ENCODE results near the gene MAD1L1.
"Not testable (repeated sequence)": the region's sequence is repeated elsewhere in the genome, so short reads cannot be mapped to it uniquely, and the experiment has no call there.

MAD1L1 gene

DNA sequence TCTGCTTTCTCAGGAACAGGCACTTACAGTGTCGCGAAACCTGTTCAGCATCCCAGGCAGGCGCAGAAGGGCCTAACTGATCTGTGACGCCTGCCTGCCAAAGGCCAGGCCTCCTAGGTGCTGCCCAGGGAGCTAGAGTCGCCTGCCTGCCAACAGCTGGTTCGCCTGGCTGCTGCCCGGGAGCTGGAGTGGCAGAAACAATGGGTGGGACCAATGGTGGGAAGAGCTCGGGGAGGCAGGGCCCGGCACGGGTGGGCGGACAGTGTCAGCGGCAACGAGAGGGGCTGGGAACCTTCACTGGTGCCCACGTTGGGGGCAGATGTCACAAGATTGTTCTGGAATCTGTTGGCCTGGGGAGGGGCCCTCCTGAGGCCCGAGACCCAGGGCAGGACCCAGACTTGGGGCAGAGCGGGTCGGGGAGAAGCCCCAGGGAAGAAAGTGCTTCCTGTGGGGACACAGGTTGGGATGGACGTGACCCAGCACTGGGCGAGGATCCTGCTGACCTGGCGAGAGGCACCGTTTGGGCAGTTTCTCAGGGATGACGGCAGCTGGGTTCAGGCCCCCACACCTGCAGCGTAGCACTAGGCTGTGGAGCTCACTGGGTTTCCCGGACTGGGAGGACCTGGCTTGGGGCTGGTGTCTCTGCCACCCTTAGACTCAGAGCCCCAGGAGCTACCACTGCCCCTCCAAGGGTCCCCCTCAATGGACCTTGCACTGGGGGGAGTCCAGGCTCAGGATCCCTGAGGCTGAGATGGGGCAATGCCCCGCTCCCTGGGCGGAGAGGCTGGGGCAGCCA is 380.8 kb downstream of the MAD1L1 start:
- DNase-seq (ENCODE audit: low read depth) = no peak

DNA sequence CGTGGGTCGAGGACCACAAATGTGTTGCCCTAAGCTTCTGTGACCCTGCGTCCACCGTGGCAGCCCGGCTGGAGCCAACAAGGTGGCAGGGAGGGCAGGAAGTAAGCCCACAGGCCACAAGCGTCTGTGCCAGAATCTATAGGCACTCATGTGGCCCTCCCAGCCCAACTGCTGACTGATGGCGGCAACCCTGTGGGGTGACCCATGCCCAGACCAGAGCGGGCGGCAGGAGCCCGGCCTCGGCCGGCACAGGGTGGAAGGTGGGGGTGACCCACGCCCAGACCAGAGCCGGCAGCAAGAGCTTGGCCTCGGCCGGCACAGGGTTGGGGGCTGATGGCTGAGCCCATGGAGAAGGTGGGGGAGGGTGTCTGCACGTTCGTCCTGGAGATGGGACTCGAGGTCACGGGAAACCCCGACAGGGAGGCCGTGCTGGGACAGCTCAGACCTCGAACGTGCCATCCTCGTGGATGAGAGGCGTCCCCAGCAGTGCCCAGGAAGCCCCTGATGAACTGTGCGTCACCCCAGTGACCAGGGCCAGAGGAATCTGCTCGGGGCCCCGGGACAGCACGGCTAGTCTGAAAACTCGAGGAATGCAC is 381.7 kb downstream of the MAD1L1 start:
- DNase-seq (ENCODE audit: low read depth) = no peak

- no peak for DNase-seq (ENCODE audit: low read depth)
These were observed 382.4 kb downstream of the MAD1L1 start for GRCh38 chr7:1850111-1850975.

- no peak for DNase-seq (ENCODE audit: low read depth)
These were observed 383.2 kb downstream of the MAD1L1 start for GRCh38 chr7:1849351-1850041.

DNA sequence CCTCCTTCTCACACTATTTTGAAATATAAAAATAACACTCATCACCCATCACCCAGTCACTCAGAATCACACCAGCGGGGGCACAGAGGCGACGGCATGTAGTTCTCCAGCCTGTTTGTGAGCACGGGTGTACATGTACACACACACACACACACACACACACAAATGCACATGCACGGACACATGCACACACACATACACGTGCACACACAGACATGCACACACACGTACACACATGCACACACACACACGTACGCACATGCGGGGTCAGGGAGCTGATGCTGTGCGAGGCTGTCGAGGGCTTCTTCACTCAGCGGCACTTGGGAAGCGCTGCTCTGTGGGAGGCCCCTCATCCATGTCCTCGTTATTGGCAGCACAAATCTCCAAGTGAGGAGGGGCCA is 383.8 kb downstream of the MAD1L1 start:
- no peak for DNase-seq (ENCODE audit: low read depth)

DNA sequence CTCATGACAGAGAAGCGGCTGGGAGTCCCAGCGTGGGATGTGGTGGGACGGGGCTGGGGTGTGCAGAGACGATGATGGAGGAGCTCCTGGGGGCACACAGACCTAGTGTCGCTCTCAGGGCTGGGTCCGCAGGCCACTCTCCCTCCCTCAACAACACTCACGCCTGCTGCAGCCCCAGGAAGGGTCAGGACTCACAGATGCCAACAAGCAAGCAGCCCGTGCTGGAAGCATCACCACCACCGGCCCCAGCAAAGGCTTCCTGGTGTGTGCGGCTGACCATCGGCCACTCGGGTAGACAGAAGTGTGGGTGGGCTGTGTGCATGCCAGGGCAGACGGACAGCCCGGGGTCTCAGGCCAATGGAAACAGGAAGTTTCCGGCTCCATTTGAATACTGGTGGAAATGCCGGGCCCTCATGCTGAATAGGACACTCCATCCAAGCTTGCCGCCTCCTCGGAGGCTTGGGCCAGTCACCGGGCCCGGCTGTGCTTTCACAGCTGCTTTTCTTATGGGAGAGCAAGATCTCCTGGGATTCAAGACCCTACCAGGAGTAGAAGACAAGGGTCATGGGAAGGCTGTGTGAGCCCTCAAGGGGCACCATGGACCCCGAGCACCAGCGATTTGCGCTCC is 384.6 kb downstream of the MAD1L1 start:
- no peak for DNase-seq (ENCODE audit: low read depth)

- DNase-seq (ENCODE audit: low read depth) = no peak
These were observed 385.3 kb downstream of the MAD1L1 start for GRCh38 chr7:1847260-1848001.

DNA sequence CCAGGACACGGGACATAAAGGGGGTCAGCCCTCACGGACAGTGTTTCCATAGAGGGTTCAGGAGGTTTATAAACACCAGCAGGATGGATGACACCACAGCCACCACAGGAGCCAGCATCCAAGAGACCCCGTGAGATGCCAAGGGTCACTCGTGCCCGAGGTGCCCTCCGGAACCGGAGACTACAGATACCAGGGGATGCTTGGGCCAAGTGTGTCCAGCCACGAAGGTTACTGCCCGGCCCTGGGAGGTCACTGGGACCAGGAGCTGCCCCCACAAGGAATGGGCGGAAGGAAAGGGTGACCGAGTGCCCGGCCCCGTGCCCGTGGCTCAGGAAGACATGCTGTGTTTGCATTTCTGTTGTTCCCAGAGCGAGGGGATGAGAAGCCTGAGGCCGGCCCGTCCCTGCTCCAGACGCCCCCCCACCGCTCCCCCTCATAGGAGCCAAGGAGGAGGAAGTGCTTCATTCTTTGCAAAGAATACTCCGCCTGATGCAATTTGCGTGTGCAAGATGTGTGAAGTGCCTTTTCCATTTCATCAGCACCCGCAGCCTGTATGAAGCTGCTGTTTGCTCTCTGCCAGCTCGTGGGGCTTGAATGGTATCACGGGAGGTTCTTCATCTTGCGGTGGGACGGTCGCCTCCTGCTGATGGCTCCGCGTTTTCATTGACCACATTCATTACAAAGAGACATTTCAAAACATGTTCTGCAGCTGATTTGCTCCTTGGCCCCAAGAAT is 386.2 kb downstream of the MAD1L1 start:
- no peak for DNase-seq (ENCODE audit: low read depth)

DNA sequence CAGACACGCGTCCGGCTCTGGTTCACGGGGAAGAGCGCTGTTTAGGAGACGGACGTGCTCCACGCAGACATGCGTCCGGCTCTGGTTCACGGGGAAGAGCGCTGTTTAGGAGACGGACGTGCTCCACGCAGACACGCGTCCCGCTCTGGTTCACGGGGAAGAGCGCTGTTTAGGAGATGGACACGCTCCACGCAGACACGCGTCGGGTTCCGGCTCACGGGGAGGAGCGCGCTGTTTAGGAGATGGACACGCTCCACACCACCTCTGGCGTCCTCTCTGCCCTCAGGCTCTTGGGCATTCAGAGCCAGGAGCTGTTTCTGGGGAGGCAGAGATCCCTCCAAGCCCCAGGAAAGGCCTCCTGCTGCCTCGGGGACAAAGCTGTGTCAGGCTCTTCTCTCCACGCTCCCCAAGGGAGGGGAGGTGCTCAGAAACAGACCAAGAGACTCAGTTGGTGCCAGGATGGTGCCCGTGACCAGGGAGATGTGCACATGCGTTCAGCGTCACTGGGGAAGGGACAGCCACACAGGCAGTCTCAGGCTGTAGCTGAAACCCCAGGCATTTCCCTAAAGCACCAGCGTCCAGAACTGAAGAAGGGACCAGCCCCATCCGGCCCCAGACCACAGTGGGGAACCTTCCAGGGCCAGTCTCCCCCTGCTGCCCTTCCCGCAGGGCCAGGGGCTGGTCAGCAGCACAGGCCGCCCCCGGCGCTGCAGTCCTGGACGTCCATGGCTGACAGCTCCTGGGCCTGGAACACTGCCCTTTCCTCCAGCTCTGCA is 387.0 kb downstream of the MAD1L1 start:
- DNase-seq (ENCODE audit: low read depth) = no peak

DNA sequence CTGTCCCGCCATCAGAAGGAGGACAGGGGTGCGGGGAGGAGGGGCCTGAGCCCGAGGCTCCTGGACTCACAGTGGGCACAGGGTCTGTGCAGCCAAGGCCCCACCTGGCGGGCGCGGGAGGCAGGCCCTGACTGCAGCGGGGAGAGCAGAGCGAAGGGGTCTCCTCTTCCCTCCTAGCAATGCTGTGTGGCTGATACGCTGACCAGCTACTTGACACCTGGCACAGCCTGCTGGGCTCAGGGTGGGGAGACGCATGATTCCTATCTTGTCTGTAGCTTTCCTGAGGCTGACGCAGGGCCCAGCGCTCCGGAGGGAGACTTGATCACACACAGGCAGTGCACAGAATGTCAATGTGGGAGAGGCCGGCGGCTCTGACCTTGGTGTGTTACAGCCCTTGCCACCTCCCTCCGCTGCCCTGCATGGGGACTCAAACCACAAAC is 387.8 kb downstream of the MAD1L1 start:
- no peak for DNase-seq (ENCODE audit: low read depth)

- no peak for DNase-seq (ENCODE audit: low read depth)
These were observed 388.3 kb downstream of the MAD1L1 start for GRCh38 chr7:1844336-1844950.

- DNase-seq (ENCODE audit: low read depth) = no peak
These were observed 388.8 kb downstream of the MAD1L1 start for GRCh38 chr7:1843921-1844335.

GRCh38 chr7:1843271-1843861 is 389.4 kb downstream of the MAD1L1 start:
- DNase-seq (ENCODE audit: low read depth) = no peak

- no peak for DNase-seq (ENCODE audit: low read depth)
These were observed 390.2 kb downstream of the MAD1L1 start for GRCh38 chr7:1842321-1843221.

DNA sequence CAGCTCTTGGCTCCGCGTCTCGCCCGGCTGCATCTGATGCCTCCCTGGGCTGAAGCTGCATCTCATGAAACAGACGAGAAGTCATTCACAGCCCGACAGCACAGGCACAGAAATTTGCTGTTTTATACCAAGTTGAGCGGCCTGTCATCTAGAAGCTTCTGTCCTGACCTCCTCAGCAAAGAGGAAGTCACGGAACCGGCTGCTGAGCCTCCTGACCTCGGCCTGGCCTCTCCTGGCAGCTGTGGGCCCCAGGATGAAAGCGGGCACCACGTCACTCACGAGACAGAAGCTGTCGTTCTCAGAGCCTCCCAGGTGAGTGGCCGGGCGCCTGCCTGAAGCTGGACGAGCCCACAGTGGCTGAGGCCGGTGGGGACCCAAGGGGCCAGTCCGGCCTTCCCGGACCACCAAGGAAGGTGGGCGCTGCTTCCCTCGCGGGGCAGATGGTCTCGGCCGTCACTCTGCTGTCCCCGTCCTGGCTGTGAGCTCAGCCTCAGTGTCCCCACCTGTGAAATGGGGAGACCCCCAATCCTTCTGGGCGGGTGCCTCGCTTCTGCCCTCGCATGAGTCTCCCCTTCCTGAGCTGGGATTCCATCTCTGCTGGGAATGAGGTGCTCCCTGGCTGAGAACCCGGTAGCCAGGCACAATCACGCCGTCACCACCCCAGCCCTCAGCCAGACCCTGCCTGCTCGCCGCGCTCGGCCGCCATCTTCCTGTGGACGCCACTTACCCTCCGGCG is 391.3 kb downstream of the MAD1L1 start:
- DNase-seq (ENCODE audit: low read depth) = not testable (repeated sequence)

DNA sequence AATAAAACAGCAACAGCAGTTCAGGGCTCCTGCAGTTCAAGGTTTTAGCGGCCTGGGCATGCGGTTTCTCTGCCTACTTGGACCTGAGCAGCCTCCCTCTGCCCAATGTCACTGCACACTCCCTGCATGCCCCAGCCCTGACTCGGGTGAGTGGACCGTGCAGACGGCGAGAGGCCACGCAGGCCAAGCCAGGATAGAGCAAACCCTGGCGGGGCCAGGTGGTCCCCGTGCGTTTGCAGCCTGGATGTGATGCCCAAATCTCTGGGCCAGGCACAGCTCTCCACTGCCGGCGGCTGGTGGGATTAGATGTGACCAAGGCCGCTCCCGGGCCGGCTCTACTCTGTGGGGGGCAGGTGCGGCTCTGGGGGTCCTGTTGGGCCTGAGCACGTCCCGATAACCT is 392.0 kb downstream of the MAD1L1 start:
- DNase-seq (ENCODE audit: low read depth) = not testable (repeated sequence)

DNA sequence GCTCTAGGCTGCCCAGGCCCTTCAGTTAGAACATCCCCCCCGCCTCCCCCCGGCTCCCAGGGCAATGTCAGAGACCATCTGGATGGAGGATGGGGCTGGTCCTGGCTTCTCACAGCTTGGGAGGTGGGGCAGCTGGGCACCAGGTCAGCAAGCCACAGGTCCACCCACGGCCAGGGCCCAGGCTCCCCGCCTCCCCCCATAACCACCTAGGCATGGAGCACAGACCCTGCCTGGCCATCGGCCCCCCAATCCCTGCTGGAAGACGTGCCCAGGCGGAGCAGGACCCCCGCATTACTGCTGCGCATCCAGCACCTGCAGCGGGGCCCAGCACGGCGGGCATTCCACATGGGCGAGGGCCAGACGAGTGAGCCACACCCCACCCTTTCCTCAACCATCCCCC is 393.0 kb downstream of the MAD1L1 start:
- no peak for DNase-seq (ENCODE audit: low read depth)
